Measurements from ENCODE around the gene CRTC3. TPM values are rescaled to one million over a fixed set of nuclear protein-coding genes. Genes with fewer than 3 reads are reported as not detected.

The CRTC3 gene
- total and polyA plus RNA-seq, 2 donors (not counting 3 experiments of a cell fraction or from before 2014, with no cell fraction given): 16.2 to 26.4 TPM

GRCh38 chr15:90588427-90588826 is 58.7 kb downstream of the CRTC3 start:
- dilution Hi-C loops (cut with MboI; ENCODE audit: extremely low pct_ligation_motif_present, low sequenced_read_pairs) (no loop called here), intact Hi-C loops (cut with micrococcal nuclease) (no loop called here)
- H3K36me3 ChIP-seq (ENCODE audit: control insufficient read depth in 2 of 2, extremely low read depth in 1 of 2, insufficient read depth in 2 of 2, low read length in 2 of 2): no peaks in the 10 kb centered on the region
- ChIA-PET CTCF (no interaction called here), POLR2A (no interaction called here)
- no peak overlapping the region for H3K4me2 ChIP-seq (ENCODE audit: insufficient read depth, low read length)
- no peak overlapping the region for H3K4me3 ChIP-seq (replicated peaks in 1 of 3; ENCODE audit: insufficient read depth in 1 of 3, low read depth in 1 of 3, low read length in 3 of 3)
- H3K9me1 ChIP-seq (replicated peaks; ENCODE audit: control insufficient read depth, extremely low read depth, insufficient read depth, low read length): no peaks in the 10 kb centered on the region
- DNase-seq (ENCODE audit: low read depth, low spot score): no peak
- no peaks in the 10 kb centered on the region for H3K27me3 ChIP-seq (ENCODE audit: control insufficient read depth in 2 of 2, insufficient read depth in 2 of 2, low read length in 2 of 2)
- no peak overlapping the region for H3K9ac ChIP-seq (replicated peaks; ENCODE audit: extremely low read depth, insufficient read depth, low read length)
- H3K4me1 ChIP-seq (ENCODE audit: control insufficient read depth, extremely low read depth, insufficient read depth, low read length): no peaks in the 10 kb centered on the region
- H3K79me2 ChIP-seq (ENCODE audit: control insufficient read depth, insufficient read depth, low read length): peaks cover 2% of the 10 kb centered on the region
- H3K9me3 ChIP-seq (replicated peaks; ENCODE audit: control insufficient read depth, insufficient read depth, low read length): no peaks in the 10 kb centered on the region
- TF ChIP-seq CTCF (IDR thresholded peaks at IDR 0.05; ENCODE audit: extremely low read depth in 1 of 2, insufficient read depth in 1 of 2, low read depth in 1 of 2, low read length in 2 of 2) (no peak), FOS (IDR thresholded peaks at IDR 0.05; ENCODE audit: borderline replicate concordance, insufficient read depth, low read length) (no peak), MYC (IDR thresholded peaks at IDR 0.05; ENCODE audit: low read depth, low read length) (no peak), JUN (IDR thresholded peaks at IDR 0.05; ENCODE audit: borderline replicate concordance, insufficient read depth, insufficient read length, low read depth) (no peak), GATA2 (IDR thresholded peaks at IDR 0.05; ENCODE audit: insufficient read depth, insufficient read length, low read depth, low read length) (no peak), POLR2A (IDR thresholded peaks at IDR 0.05; ENCODE audit: low read depth, low read length) (no peak), POLR2AphosphoS5 (IDR thresholded peaks at IDR 0.05; ENCODE audit: insufficient read depth, low read depth, low read length) (no peak), EZH2 (IDR thresholded peaks at IDR 0.05; ENCODE audit: borderline replicate concordance, low read depth, low read length, severe bottlenecking) (no peak)
- TF ChIP-seq, protein P1, sequence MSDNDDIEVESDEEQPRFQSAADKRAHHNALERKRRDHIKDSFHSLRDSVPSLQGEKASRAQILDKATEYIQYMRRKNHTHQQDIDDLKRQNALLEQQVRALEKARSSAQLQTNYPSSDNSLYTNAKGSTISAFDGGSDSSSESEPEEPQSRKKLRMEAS (IDR thresholded peaks at IDR 0.05; ENCODE audit: insufficient read depth, insufficient read length): no peak
- H2AFZ ChIP-seq (ENCODE audit: low read depth, low read length): no peak overlapping the region
- H3K27ac ChIP-seq (ENCODE audit: insufficient read depth, low read depth, low read length): no peak overlapping the region
- no peak for FAIRE-seq
- no TSS peak for BruUV-seq (replicated peaks)
- no peaks in the 10 kb centered on the region for H4K20me1 ChIP-seq (replicated peaks; ENCODE audit: control insufficient read depth, extremely low read depth, insufficient read depth, low read length)
